ENCODE results near the gene SIPA1L3. TPM values are rescaled to one million over a fixed set of nuclear protein-coding genes. Genes with fewer than 3 reads are reported as not detected.

Gene SIPA1L3
- total RNA-seq, 1 donor: 28.9 TPM

GRCh38 chr19:38006361-38007045 lies 99.5 kb downstream of the SIPA1L3 start:
- no peak for TF ChIP-seq CTCF (IDR thresholded peaks at IDR 0.05; ENCODE audit: insufficient read depth, low read length)
- no peak overlapping the region for H3K4me3 ChIP-seq (ENCODE audit: low read depth, low read length)
- no peak for DNase-seq (ENCODE audit: low read depth)

- H3K4me3 ChIP-seq (ENCODE audit: low read depth, low read length): no peak overlapping the region
- TF ChIP-seq CTCF (IDR thresholded peaks at IDR 0.05; ENCODE audit: insufficient read depth, low read length): no peak
- no peak for DNase-seq (ENCODE audit: low read depth)
These were observed 102.7 kb downstream of the SIPA1L3 start for GRCh38 chr19:38009650-38010242.

GRCh38 chr19:38011426-38011825 lies 104.4 kb downstream of the SIPA1L3 start:
- DNase-seq (ENCODE audit: low read depth): no peak
- H3K4me3 ChIP-seq (ENCODE audit: low read depth, low read length): no peak overlapping the region
- no peak for TF ChIP-seq CTCF (IDR thresholded peaks at IDR 0.05; ENCODE audit: insufficient read depth, low read length)

GRCh38 chr19:38012290-38012689 lies 105.3 kb downstream of the SIPA1L3 start:
- TF ChIP-seq CTCF (IDR thresholded peaks at IDR 0.05; ENCODE audit: insufficient read depth, low read length): no peak
- no peak for DNase-seq (ENCODE audit: low read depth)
- H3K4me3 ChIP-seq (ENCODE audit: low read depth, low read length): no peak overlapping the region

- TF ChIP-seq CTCF (IDR thresholded peaks at IDR 0.05; ENCODE audit: insufficient read depth, low read length): no peak
These were observed 105.9 kb downstream of the SIPA1L3 start for GRCh38 chr19:38012944-38013343.

GRCh38 chr19:38013913-38014580 lies 107.0 kb downstream of the SIPA1L3 start:
- no peak for DNase-seq (ENCODE audit: low read depth)
- no peak for TF ChIP-seq CTCF (IDR thresholded peaks at IDR 0.05; ENCODE audit: insufficient read depth, low read length)
- H3K4me3 ChIP-seq (ENCODE audit: low read depth, low read length): no peak overlapping the region

More at GRCh38 chr19:38012944-38013343, 105.9 kb downstream of the SIPA1L3 start:
- no peak for DNase-seq (ENCODE audit: low read depth)
- H3K4me3 ChIP-seq (ENCODE audit: low read depth, low read length): no peak overlapping the region

Measured in fibroblast of the aortic adventitia (primary cell).